Stimulated activated CD4-positive, alpha-beta T cell treated with anti-CD3 and anti-CD28 coated beads, Interleukin-12 subunit alpha, Interleukin-12 subunit beta, amount 100 ng/mL, for 48 hours (primary cell): ENCODE results near the gene MCAM.
A peak's percentile ranks its signal among the peaks of the same experiment; 100 is the strongest.

Source experiments
- DNase-seq, 3 donors: peaks; one replicate each; pipeline ENCODE4 v3.0.0-alpha.2; 2020; ENCODE audit warnings: low read depth in 2 of 3, low spot score in 1 of 3

The MCAM gene

GRCh38 chr11:119316729-119317591 is at the start of gene MCAM:
Gene MCAM (minus strand): TSS chr11:119317130. CDS start chr11:119317101, 29 bp downstream.
- no peak for DNase-seq

GRCh38 chr11:119365071-119365591 is 48.2 kb upstream of the MCAM start:
- DNase-seq: no peak

GRCh38 chr11:119363851-119364590 is 47.1 kb upstream of the MCAM start:
- peak in 1 of 3 donors; percentile 35 for DNase-seq

GRCh38 chr11:119363081-119363850 is 46.3 kb upstream of the MCAM start:
- DNase-seq: no peak

GRCh38 chr11:119362741-119363080 is 45.8 kb upstream of the MCAM start:
- no peak for DNase-seq

GRCh38 chr11:119361941-119362725 is 45.2 kb upstream of the MCAM start:
- DNase-seq: no peak

GRCh38 chr11:119361056-119361787 is 44.3 kb upstream of the MCAM start:
- DNase-seq: peak; percentile 33 to 55 (median 44)

- DNase-seq: no peak
Observed at GRCh38 chr11:119359365-119360214, 42.7 kb upstream of the MCAM start.

GRCh38 chr11:119357074-119357473 is 40.1 kb upstream of the MCAM start:
- no peak for DNase-seq

GRCh38 chr11:119356349-119357031 is 39.6 kb upstream of the MCAM start:
- peak in 2 of 3 donors; percentile 64 to 70 for DNase-seq

GRCh38 chr11:119355091-119355843 is 38.3 kb upstream of the MCAM start:
- DNase-seq: no peak

- DNase-seq: no peak
Observed at GRCh38 chr11:119352857-119353260, 35.9 kb upstream of the MCAM start.

GRCh38 chr11:119351232-119351631 is 34.3 kb upstream of the MCAM start:
- no peak for DNase-seq

GRCh38 chr11:119350302-119350701 is 33.4 kb upstream of the MCAM start:
- DNase-seq: no peak

GRCh38 chr11:119347940-119348605 is 31.1 kb upstream of the MCAM start:
- DNase-seq: no peak

- no peak for DNase-seq
Observed at GRCh38 chr11:119347242-119347641, 30.3 kb upstream of the MCAM start.

- DNase-seq: no peak
Observed at GRCh38 chr11:119346605-119347004, 29.7 kb upstream of the MCAM start, which contains the start of gene MFRP. Gene MFRP (minus strand): TSS chr11:119346705. CDS start chr11:119346513, 192 bp downstream.
